HG03439 (cell line): ENCODE results near the gene ASB5.
"Not testable (repeated sequence)": the region's sequence is repeated elsewhere in the genome, so short reads cannot be mapped to it uniquely, and the experiment has no call there.

Experiments used
- ATAC-seq: cut with Tn5 transposase; IDR thresholded peaks from one replicate; pipeline ENCODE4 v1.9.1; 2021; ENCODE audit warnings: mild to moderate bottlenecking, moderate library complexity; ENCODE audit not compliant: unreplicated experiment

ASB5 gene, protein sequence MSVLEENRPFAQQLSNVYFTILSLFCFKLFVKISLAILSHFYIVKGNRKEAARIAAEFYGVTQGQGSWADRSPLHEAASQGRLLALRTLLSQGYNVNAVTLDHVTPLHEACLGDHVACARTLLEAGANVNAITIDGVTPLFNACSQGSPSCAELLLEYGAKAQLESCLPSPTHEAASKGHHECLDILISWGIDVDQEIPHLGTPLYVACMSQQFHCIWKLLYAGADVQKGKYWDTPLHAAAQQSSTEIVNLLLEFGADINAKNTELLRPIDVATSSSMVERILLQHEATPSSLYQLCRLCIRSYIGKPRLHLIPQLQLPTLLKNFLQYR

DNA sequence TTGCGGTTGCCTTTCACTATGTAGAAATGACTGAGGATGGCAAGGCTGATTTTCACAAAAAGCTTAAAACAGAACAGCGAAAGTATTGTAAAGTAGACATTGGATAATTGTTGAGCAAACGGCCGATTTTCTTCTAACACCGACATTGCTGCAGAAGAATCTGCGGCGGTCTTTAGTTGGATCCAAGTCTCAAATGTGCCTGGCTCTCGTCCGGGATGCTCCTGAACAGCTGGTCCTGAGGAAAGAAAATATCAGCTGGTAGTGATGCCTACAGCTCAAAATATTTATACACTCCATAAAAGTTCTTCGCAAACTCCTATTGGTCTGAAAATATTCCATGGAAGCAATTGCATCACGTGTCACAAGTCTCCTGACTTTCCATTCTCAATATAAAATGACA, at the start of gene ASB5:
Gene ASB5 (minus strand): TSS at position 260 of the 400 bp plus-strand sequence. CDS start 114 bp downstream, at position 146.
- ATAC-seq, result no peak

- ATAC-seq, result no peak
Measured at GRCh38 chr4:176313596-176314336, 44.7 kb upstream of the ASB5 start.

- no peak for ATAC-seq
Measured at GRCh38 chr4:176309772-176310171, 40.8 kb upstream of the ASB5 start.

GRCh38 chr4:176309046-176309445, 40.0 kb upstream of the ASB5 start:
- ATAC-seq, result peak; percentile 99

GRCh38 chr4:176308441-176308840, 39.4 kb upstream of the ASB5 start:
- ATAC-seq, result peak; percentile 57

- no peak for ATAC-seq
Measured at GRCh38 chr4:176307666-176307930, 38.6 kb upstream of the ASB5 start.

DNA sequence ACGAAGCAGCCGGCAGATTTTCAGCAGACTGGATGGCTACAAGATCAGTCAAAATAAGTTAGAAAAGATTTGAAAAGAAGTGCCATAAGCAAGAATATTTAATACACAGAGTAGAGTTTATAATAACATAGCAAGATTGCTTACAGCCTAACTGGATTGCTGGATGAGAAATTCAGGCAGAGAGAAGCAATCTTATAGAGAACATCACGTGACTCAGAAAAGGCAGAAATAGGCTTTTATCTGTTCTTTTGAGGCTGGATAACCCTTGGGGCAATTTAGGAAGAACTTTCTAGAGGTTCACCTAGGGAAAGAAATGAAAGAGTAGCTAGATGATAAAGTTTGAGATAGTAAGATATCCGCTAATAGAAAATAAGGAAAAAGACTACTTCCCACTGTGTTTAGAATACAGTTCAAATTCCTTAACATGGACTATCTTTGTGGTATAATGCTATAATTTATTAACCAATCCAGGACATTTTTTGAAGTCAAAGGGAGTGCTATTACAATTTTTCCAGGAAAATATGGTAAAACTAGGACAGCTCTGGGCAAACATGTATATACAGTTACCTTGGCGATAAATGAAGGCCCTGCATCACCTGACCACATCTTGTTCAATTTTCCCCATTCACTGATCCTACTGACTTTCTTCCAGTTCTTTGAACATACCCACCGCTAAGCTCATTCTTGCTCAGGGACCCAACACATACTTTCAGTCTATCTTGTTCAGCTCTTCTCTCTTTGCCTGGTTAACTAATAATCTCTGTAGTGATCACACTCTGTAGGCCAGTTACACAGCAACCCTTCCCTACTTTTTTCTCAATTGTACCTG, 38.0 kb upstream of the ASB5 start:
- no peak for ATAC-seq

- no peak for ATAC-seq
Measured at GRCh38 chr4:176303938-176304337, 34.9 kb upstream of the ASB5 start.

- no peak for ATAC-seq
Measured at GRCh38 chr4:176302283-176303275, 33.6 kb upstream of the ASB5 start.

DNA sequence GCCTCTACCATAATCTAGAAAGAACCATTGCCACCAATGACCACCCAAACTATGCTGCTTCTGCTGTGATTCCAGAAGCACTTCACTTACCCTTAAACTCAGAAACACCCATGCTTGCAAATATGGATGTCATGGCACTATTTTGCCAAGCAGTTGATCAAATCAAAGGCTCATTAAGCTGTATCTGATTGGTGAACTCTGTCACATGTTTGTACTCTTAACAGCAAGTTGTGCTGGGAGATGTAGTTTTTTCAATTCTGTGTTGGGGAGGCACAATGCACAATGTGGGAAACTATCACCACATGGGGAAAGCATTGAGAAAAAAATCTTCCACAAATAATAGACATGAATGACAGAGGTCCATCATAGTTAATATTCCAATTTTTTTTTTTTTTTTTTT, 31.5 kb upstream of the ASB5 start:
- ATAC-seq, result no peak

GRCh38 chr4:176300036-176300435, 31.0 kb upstream of the ASB5 start:
- no peak for ATAC-seq

DNA sequence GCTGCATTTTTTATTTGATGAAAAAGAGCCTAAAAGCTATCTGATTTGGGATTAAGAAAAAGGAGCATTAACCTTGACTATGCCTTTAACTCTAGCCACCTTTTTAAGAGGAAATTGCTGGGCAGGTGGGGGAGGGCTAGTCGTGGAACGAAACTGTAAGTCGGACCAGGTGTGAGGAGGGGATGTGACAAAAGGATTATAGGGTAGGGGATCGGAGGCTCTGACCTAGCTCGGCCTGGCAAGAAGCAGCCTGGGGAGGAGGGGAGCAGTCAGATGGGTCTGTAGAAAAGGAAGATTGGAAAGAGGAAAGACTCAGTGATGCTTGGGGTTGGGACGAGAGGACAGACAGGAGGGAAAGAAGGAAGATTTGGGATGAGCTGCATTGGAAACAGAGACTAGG, 29.6 kb upstream of the ASB5 start:
- no peak for ATAC-seq

GRCh38 chr4:176295907-176296306, 26.9 kb upstream of the ASB5 start:
- ATAC-seq, result not testable (repeated sequence)

DNA sequence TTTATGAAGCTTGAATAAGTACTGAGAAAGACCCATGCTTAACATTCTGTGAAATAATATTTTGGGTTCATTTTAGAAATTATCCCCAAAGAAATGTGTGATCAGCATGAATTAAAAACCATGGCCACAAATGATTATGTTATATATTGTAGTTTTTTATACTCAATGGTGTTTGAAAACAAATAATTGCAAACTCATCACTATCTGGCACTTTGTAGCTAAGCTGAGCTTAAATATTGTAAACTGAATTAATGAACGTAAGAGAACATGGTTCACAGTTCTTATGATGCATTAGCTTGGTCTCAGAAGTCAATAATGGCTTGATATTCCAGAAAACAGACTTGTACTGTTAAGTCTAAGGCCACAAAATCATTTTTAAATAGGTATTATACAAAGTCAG, 24.6 kb upstream of the ASB5 start:
- ATAC-seq, result no peak

GRCh38 chr4:176292920-176293319, 23.9 kb upstream of the ASB5 start:
- no peak for ATAC-seq

- ATAC-seq, result no peak
Measured at GRCh38 chr4:176291748-176292147, 22.7 kb upstream of the ASB5 start.

DNA sequence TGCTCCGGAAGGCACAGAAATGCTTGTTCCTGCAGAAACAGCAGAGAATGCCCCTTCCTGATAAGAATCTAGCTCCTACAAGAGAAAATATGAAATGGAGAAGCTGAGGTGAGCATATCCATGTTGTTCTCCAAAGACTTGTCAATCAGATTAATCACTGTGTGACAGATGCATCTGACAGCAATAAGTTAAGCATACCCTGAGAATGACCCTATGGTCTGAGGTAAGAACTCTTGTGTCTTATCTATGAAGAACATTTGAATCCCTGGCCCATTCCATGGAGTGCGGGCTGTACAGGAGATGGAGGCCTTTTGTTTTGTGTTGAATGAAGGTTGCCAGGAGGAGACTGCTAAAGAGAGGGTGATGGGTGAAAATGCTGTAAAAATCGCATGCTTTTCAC, 21.5 kb upstream of the ASB5 start:
- ATAC-seq, result no peak

DNA sequence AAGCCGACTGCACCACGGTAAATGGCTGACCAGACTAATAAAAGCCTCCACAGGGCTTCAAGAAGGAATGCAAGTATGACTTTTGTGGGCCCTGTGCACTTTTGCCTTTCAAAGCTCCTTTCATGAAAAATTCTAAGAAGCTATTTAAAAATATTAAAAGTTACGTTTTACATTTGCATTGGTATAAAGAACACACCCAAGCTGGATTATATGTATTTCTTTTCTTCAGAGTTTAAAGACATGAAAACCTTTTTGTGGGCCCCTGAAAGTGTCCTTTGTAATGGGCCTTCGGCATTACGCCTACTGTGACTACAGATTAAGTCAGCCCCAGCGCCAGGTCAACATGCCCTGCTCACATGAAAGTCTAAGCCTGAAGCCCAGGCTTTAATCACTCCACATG, 20.5 kb upstream of the ASB5 start:
- ATAC-seq, result no peak

- no peak for ATAC-seq
Measured at GRCh38 chr4:176288020-176288419, 19.0 kb upstream of the ASB5 start.

DNA sequence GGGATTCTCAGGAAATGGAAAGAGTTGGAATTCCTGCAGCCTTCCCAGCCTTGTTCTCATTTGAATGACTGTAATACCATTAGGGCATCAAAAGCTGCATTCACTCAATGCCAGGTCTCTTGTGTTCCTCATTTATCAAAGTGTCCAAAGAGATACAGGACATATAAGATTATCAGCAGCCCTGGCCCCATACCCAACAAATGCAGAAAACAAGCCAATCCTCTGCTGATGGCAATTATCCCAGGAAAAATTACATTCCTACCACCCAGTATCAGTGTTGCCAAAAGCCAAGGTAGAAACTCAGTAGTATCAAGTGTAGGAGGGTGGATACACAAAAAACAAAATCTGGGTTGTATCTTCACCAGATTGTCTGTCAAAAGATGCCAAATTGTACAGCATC, 18.5 kb upstream of the ASB5 start:
- ATAC-seq, result no peak

- no peak for ATAC-seq
Measured at GRCh38 chr4:176286728-176287127, 17.7 kb upstream of the ASB5 start.
